Measurements from ENCODE around the gene FAM204A.

Gene FAM204A

GRCh38 chr10:118343549-118343948 is 1.4 kb upstream of the FAM204A start:
- no peak for DNase-seq (ENCODE audit: extremely low read depth, low read depth)
- TF ChIP-seq, protein P1, sequence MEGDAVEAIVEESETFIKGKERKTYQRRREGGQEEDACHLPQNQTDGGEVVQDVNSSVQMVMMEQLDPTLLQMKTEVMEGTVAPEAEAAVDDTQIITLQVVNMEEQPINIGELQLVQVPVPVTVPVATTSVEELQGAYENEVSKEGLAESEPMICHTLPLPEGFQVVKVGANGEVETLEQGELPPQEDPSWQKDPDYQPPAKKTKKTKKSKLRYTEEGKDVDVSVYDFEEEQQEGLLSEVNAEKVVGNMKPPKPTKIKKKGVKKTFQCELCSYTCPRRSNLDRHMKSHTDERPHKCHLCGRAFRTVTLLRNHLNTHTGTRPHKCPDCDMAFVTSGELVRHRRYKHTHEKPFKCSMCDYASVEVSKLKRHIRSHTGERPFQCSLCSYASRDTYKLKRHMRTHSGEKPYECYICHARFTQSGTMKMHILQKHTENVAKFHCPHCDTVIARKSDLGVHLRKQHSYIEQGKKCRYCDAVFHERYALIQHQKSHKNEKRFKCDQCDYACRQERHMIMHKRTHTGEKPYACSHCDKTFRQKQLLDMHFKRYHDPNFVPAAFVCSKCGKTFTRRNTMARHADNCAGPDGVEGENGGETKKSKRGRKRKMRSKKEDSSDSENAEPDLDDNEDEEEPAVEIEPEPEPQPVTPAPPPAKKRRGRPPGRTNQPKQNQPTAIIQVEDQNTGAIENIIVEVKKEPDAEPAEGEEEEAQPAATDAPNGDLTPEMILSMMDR (IDR thresholded peaks at IDR 0.05; ENCODE audit: low read depth, low read length): no peak

- TF ChIP-seq, protein P1 (IDR thresholded peaks at IDR 0.05; ENCODE audit: low read depth, low read length): no peak
- DNase-seq (ENCODE audit: extremely low read depth, low read depth): no peak
These were observed 991 bp upstream of the FAM204A start for GRCh38 chr10:118343115-118343514.

DNA sequence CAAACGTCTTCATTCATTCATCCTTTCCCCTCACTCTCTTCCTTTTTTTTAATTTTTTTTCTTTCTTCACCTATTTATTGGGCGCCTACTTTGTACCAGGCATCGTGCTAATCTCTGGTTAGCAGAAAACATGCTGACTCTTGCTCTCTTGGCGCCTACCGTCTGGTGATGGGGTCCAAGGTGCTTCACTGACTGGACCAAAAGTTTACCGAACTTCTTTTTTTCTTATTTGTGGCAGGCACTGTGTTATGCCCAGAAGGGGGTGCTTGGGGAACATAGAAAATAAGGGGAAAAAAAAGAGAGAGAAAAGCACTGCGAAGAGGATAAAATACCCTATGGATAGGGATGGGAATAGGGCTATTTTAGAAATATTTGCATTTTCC is 505 bp upstream of the FAM204A start:
- TF ChIP-seq, protein P1 (IDR thresholded peaks at IDR 0.05; ENCODE audit: low read depth, low read length): no peak
- DNase-seq (ENCODE audit: extremely low read depth, low read depth): no peak

DNA sequence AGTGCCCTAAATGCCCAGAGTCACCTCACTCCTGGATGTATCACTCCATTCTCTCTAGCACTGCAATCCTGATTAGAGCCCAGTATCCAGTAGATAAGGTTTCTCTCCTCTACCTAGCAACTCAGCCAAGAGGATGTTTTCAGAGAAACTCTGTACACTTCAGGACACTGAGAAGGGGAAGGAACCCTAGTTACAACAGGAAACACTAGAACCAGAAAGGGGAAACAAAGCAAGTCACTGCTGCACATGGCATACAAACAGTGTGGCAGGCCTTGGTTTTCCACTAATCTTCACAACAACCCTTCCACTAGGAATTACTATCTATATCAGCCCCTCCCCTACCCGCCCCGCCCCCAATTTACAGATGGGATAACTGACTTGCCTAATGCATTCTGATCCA is 1.6 kb downstream of the FAM204A start:
- TF ChIP-seq, protein P1 (IDR thresholded peaks at IDR 0.05; ENCODE audit: low read depth, low read length): no peak
- no peak for DNase-seq (ENCODE audit: extremely low read depth, low read depth)

DNA sequence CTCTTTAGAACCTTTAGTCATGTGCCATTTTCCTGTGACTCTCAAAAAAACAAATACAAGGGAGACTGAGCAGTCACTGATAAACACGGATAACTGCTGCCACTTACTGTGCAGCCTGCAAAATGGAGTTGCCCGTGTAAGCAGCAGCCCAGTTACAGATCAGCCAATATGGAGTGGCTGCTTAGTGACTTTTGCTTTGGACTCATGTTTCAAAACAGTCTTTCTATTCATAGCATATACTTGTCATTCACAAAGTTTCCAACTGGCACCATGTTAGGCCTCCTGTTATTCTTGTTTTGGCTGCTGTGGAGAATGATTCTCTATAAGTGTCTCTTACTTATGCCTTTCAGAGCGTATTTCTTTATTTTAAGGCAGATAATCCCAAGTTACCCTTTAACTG is 3.0 kb downstream of the FAM204A start:
- DNase-seq (ENCODE audit: extremely low read depth, low read depth): no peak
- TF ChIP-seq, protein P1 (IDR thresholded peaks at IDR 0.05; ENCODE audit: low read depth, low read length): no peak

GRCh38 chr10:118337356-118337755 is 4.8 kb downstream of the FAM204A start:
- DNase-seq (ENCODE audit: extremely low read depth, low read depth): no peak
- TF ChIP-seq, protein P1 (IDR thresholded peaks at IDR 0.05; ENCODE audit: low read depth, low read length): no peak

DNA sequence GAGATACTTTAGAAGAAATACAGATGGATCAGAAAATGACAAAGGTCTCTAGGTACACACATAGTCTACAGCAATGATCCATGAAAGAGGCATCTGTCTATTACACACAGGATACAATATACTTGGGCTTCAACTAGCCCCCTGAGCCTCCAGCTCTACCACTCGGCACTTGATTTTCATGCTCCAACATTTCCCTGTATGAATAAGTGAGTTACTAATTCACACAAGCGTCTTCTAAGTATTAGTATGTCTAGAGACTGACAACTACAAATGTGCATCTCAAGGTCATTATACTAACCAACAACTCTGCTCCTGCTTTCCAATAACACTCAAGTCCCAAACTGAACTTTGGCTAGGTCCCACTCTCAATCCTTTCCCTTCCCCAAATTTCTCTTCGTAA is 8.3 kb downstream of the FAM204A start:
- TF ChIP-seq, protein P1 (IDR thresholded peaks at IDR 0.05; ENCODE audit: low read depth, low read length): no peak

More for the DNA sequence above, 8.3 kb downstream of the FAM204A start:
- no peak for DNase-seq (ENCODE audit: extremely low read depth, low read depth)

All from AG09319 (cell line).